Measurements from ENCODE around the gene FAM50B.

The FAM50B gene

DNA sequence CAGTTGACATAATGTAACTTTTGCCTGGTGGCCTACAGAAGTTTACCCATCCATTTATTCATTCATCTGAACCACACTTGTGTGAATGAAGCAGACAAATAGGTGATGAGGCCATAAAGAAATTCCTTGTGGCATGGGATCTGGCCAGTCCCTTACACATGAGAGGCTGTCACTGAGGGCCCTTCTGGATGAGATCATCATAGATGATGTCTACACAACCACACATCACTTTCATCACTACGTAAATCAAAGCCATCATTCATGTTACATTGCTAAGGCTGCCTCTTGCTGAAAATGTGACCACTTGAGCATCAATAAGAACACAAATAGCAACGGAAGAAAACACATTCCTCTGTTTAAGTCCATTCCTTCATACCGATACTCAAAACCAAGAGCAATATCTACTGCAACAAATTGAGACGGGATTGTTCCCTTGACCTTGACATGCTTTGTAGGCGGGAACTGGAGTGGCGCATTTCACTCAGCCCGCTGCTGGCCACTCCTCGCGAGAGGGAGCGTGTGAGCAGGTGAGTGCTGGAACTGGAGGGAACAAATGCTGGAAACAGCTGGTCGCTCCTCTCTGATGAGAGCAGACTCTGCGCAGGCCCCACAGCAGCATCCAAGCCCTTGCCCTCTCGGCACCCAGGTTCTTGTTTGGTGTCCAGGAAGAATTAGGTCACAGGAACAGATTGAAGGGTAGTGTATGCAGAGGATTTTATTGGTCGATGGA lies 49.3 kb downstream of the FAM50B start:
- no peak for DNase-seq

DNA sequence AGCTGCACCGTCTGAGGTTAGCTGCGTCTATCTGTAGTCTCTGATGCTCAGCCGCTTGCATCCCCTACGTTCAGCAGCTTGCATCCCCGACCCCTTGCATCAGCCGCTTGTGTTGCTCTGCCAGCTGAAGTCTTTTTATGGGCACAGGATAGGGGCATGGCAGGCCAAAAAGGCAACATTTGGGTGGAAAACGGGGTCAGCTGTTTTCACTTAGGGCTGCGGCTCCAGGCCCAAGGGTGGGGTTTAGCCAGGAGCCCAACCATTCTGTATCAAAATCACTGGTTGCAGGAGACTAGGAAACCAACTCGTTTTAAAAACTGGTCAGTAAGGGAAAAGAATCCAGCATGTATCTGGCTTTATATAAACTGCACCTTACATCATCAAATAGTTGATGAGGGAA lies 49.9 kb downstream of the FAM50B start:
- no peak for DNase-seq

DNA sequence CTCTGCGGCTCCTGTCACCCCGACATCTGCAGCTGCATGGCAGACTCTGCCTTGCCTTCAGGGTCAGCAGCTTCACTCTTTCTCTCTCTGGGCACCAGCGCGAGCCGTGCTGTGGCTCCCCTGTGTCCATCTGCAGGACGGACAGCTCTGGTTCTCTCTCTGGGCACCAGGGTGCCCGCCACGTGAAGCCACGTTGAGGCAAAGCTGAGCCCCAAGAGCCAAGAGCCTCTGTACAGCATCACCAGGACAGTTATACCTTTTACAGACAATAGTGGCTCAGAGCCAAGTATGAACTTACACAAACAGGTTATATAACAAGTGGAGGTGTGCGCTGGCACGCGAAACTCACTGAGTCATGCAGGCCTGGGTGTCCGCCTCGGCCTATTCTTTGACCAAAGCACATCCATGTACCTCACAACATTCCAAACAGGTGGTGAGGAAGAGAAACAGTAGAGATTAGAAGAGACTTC lies 50.8 kb downstream of the FAM50B start:
- no peak for DNase-seq
